Measurements from ENCODE around the gene LRPAP1.

GRCh38 chr4:3481113-3481531 is 51.1 kb downstream of the LRPAP1 start:
- TF ChIP-seq CTCF (IDR thresholded peaks at IDR 0.05) (no peak), NFE2L2 (conservative IDR thresholded peaks at IDR 0.05; ENCODE audit: low read length) (no peak)
